EH (cell line): ENCODE measurements around the gene ARGFX.
"Not testable (repeated sequence)": the region's sequence is repeated elsewhere in the genome, so short reads cannot be mapped to it uniquely, and the experiment has no call there.

Experiments used
- DNase-seq: peaks from one replicate; pipeline ENCODE4 v3.0.0-alpha.2; 2015; ENCODE audit warnings: low read depth

ARGFX gene

DNA sequence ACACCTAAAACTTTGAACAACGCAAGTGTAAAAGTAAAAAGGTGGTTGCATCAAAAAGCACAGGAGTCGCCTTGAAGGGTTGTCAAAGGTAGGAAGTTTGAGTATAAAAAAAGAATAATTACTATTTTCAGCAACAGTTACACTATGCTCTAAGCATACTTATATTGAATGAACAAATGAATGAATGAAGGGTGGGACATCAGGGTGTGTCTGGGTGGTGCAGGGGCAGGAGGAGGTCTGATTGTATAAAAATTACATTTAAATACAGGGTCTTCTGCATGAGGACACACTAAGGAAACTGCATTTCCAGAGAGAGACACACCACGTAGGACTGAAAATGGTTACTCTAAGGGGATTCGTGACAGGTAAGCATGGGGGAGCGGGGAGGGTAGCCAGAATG is at the start of gene ARGFX:
Gene ARGFX, plus strand, starts transcription at position 301 of the 400 bp plus-strand sequence. CDS start 2,765 bp downstream, outside the sequence.
- DNase-seq: no peak

DNA sequence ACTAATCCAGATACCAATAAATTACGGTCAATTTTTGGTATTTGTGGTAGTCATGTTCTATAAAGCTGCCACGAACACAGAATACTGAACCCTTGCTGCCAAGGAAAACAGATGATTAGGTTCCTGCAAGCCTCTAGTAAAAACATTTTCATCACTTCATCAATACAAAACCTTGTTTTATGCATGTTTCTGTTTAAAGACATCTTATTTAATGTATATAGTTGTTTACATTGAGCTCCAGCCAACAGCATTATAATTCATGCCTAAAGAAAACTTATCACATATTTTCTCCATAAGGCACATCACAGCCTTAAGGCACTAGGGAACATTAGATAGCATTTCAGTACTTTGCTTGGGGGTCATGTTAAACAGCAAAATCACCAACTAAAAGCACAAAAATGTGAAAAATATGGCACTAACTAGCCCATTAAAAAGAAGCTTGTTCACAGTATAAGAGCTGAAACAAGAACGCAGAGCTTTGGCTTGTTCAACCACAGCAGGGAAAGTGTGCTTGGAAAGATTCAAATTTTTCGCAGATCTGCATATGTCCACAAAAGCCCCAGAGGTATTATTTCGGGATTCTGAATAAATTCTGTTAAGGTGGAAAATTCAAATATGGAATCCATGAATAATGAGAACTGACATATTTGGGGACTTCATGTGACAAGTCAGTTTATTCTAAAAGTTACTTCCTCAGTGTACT is 49.6 kb upstream of the ARGFX start:
- DNase-seq: no peak

DNA sequence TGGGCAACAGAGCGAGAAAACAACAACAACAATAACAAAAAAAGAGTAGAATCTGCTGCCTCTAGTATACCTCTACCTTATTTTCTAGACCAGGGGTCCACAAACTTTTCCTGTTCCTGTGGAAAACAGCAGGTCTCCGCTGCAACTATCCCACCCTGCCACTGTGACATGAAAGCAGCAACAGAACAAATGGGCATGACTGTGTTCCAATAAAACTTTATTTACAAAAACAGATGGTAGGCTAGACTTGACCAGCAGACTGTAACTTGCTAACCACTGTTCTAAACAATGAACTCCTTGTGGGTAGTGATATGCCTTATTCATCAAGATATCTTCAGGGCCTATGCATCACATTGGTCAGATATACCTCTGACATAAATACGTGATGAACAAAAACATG is 47.2 kb upstream of the ARGFX start:
- no peak for DNase-seq

DNA sequence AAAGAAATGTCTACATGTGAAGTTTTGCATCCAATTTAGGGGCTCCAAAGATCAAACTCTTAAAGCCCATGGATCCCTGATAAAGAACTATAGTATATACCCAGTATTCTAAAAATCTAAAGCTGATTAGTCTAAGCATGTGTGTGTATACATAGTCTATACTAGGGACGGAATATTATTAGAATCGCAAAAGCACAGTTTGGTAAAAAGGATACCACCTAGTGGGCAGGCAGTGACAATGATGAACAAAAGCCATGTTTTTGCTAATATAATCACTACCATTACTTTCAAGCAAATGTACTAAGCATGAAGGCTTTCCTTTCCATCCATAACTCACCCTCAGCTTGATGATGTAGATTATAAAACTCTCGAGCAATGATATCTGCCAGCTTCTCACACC is 38.4 kb upstream of the ARGFX start:
- peak; percentile 11 for DNase-seq

DNA sequence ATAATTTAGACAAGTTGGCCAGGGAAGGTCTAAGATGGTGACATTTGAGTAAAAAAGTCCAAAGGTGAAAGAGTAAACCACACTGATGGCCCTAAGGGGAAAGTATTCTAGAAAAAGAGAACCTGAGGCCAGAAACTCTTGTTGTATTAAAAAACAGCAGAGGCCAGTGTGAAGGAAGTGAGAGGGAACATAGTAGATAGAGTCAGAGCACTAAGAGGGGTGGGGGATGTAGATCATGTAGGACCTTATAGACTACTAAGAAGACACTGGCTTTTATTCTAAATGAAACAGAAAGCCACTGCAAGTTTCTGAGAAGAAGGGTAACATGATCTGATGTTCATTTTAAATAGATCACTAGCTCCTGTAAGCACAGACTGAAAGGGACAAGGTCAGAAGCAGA is 36.5 kb upstream of the ARGFX start:
- DNase-seq: no peak

DNA sequence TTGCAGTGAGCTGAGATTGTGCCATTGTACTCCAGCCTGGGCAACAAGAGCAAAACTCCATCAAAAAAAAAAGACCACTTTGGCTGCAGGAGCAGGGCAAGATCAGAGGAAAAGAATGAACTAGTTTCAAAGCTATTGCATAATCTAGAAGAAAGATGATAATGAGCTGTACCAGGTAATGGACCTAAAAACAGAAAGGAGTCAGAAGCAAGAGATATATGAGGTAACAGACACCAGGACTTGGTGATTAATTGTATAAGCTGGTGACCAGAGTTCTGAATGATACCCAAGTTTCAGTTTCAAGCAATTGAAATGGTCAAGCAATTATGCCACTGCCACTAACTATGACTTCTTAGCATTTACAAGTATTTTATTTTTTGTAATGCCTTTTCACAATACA is 24.8 kb upstream of the ARGFX start:
- no peak for DNase-seq

DNA sequence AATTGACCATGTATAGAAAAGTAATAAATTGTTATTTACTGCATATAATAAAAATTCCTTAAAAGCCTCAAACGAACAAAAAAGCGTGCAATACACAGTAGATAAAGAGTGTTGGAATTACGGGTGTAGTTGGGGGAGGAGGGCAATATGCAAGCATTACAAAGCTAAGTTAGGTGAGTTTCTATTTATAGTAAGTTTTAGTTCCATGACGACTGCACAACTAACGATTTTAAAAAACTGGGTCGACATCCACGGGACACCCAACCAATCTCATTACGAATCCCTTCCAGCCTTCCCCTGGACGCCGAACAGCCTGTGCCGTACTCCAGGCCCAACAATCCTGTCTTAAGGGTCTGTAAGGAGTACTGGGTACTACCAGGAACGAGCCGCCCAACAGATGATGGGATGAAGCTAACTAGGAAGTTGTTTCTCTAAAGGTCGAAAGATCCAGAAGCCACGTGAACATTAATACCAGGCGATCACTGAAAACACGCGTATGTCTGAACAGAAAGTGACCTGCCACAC is 22.6 kb upstream of the ARGFX start:
- peak; percentile 16 for DNase-seq

DNA sequence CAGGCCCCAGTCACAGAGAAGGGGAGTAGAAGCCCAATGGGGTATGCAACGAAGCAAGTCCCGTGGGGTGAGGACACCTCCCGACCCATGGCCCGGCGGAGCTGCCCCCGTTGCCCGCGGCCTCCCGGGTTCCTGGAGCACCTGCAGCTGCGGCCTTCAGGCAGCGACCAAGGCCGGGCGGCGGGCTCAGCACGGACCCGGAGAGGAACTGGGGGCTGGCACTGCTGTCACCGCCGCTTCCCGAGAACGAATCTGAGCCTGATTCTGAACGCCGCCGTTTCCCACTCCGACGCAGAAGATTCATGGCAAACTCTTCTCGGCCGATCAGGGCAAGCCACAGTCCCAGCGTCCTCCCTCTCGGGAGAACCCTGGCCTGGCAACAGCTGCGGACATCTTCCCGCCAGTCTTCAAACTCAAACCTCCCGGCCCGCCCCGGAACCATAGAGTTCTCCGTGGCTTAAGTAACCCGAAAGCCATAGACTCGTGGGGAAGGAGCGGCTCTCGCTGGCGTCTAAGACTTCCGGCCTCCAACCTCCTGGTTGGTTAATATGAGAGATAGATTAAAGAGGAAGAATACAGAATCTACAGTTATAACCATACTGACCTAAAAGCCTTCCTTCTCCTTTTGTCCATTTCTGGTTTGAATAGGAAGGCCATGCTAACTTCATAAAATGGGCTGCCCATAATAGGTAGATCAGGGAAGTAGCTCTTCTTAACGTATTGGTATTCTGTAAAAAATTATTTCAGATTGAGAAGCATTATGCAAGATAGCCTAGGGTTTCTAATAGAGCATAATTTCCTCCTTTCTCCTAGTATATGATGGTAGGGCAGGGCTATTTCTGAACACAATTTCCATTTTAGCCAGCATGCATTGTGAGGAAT is 21.9 kb upstream of the ARGFX start, which contains the start of gene POLQ:
Gene POLQ, minus strand, starts transcription at position 415 of the 882 bp plus-strand sequence. Its CDS starts 111 bp downstream, at position 304.
- peak; percentile 95 for DNase-seq

DNA sequence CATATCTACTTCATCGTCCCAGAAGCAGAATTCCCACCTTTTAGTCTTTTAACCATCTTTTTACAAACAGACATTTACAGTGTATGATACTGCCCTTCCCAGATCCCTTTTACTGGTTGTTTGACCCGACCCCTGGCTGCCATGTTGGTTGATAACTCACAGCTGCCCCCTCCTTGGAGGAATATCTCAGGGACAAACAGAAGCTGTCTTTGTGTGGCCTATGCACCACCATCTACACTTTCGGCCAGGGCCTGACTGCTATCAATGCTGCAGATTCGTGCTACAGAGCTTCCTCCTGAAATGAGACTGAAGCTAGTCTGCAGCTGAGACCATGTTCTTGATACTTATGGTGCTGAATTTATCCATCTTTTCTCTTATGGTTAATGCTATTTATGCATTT is 15.4 kb upstream of the ARGFX start:
- peak; percentile 11 for DNase-seq

DNA sequence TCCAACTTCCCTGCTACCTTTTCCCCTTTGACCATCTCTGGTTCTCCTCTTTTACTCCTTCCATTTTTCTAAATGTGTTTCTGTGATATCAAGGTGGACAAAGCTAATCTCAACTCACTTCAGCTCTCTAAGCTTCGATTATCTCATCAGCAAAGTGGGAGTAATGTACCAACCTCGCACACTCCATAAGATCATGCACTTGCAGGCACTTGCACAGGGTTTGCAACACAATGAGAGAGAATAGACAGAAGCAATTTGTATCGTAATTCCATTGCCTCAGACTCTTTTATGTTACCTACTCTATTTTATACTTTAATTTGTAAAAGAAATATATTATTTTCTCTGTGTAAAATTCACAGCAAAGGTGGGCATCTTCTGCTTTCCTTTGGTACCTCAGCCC is 15.0 kb upstream of the ARGFX start:
- no peak for DNase-seq

DNA sequence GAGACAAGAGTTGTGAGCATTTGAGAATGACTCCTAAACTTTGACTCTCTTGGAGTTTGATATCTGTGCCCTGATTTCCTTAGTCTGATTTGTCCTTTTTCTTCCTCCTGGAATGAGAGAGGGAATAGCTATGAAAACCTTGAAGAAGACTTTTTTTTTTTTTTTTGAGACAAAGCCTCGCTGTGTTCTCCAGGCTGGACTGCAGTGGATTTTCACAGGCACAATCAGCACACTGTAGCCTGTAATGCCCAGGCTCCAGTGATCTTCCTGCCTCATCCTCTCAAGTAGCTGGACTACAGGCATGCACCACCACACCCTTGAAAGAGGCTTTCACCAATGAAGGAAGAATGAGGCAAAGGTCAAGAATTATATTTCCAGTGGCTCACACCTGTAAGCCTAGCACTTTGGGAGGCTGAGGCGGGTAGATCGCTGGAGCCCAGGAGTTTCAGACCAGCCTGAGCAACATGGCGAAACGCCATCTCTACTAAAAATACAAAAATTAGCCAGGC is 10.3 kb upstream of the ARGFX start:
- no peak for DNase-seq

DNA sequence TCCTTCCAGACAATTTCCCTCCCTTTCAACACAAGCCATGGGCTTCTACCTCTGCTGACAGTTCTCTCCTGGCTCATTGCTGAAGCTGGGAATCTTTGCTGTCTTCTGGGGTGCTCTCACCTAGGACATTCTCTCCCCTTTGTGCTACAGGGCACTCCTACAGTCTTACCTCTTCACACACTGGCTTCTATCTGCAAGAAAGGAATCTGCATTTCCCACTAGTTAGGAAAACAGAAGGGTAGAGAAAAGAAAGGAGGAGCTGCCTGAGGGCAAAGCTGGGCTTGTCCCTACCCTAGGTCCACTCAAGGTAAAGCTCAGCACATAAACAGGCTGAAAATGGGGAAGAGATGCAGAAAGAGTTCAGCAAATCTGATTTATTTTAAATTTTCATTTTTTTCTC is 5.6 kb upstream of the ARGFX start:
- DNase-seq: no peak

DNA sequence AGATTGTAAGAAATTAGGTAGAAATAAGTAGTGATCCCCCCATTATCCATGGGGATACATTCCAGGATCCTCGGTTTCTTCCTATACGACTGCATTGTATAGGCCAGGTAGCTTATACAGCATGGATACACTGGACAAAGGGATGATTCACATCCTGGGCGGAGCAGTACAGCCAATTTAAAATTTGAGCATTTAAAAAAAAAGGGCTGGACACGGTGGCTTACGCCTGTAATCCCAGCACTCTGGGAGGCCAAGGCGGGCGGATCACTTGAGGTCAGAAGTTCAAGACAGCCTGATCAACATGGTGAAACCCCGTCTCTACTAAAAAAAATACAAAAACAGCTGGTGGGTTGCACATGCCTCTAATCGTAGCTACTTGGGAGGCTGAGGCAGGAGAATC is 976 bp upstream of the ARGFX start:
- no peak for DNase-seq

DNA sequence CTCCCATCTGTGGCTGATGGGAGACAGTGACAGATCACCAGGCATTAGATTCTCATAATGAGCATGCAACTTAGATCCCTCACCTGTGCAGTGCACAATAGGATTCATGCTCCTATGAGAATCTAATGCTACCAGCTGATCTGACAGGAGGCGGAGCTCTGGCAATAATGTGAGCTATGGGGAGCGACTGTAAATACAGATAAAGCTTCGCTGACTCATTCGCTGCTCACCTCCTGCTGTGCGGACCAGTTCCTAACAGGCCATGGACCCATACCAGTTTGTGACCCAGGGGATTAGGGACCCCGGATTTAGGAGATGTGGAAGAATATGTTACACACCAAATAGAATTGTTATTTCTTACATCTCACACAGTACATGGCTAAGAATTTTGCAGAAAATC is 6.7 kb downstream of the ARGFX start:
- DNase-seq: no peak

DNA sequence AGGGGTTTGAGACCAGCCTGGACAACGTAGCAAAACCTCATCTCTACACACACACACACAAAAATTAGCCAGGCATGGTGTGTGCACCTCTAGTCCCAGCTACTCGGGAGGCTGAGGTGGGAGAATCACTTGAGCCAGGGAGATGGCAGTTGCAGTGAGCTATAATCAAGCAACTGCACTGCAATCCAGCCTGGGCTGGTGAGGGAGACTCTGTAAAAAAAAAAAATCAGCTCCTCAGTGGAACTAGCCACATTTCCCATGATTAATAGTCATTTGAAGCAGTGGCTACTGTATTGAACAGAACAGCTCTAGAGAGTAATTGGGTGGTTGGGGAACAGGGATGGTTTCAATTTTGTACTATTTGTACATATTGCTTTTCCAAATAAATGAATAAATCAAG is 13.9 kb downstream of the ARGFX start:
- DNase-seq: no peak

DNA sequence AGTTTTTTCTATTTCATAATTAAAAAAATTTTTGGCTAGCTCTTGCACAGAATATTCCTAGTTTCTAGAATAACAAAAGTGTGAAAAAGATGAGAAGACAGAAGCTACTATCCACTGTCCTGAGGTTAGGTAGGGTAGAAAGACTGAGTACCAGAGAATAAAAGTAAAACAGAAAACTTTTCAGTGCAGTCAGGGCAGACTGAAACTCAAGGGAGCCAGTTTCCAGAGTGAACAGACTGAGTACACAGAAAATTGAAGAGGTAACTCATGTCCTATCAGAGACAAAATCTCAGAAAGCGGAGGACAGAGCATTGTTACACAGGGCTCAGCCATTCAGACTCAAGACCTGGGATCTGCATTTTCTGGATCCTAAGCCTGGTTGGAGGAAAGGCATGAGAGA is 16.7 kb downstream of the ARGFX start:
- no peak for DNase-seq

DNA sequence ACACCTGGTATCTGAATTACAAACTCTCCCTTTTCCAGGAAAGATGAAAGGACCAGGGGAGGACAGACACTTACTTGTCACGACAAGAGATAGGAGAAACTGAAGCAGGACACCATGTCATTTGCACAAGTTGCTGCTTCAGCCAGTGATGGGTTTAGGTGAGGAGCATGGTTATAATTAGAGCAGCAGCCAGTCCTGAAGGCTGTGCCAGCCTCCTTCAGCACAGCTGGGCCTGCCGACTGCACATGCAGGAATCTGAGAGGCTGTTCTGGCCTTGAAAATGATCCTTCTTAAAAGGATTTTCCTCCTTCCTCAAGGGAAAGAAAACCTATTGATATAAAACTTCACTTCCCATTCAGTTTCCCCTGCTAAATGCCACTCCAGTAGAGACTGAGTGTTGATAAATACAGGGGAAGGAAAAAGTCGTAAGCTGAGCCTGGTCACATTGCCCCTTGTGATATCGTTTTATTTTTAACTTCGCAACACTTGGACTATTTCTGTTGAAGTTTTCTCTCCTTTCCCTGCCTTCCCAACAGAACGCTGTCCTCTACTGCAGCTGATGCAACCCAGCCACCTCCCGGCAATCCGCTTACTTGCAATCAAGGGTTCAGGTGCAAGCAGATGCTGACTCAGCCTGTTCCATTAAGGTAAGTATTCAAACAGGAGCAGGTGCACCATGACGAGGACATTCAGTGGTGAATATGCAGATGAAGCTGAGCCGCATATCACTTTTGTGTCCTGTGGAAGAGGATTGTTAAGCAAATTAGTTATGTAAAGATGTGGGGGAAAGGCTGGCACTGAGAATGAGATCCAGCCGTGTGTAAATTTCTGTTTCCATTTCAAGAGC is 25.3 kb downstream of the ARGFX start, which contains the start of gene FBXO40:
Gene FBXO40, plus strand, starts transcription at position 524 of the 847 bp plus-strand sequence. CDS start 27,197 bp downstream, outside the sequence.
- no peak for DNase-seq

DNA sequence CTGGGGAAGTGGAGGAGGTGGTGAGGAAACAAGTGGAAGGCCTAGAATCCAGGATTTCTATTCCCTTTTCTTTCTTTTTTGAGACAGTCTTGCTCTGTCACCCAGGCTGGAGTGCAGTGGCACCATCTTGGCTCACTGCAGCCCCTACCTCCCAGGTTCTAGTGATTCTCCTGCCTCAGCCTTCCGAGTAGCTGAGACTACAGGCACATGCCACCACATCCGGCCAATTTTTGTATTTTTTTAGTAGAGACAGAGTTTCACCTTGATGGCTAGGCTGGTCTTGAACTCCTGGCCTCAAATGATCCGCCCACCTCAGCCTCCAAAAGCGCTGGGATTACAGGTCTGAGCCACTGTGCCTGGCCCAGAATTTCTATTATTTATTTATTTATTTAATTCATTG is 26.1 kb downstream of the ARGFX start:
- not testable (repeated sequence) for DNase-seq

DNA sequence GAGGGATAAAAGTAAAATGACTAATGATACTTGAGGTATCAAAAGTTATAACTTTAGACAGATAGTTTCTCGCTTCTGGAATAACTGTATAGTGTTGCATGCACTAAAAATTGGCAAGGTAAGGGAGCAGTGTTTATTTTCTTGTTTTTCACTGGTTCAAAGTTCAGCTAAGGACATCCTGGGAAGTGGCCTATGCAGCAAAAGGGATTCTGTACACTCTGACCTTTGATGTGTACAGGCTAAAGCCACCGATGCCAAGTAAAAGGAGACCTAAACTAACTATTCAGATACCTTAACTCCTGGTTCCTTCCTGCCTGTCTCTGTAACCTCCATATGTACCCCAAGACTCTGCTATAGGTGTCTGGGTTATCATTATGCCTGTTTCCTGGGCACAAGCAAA is 27.1 kb downstream of the ARGFX start:
- no peak for DNase-seq

DNA sequence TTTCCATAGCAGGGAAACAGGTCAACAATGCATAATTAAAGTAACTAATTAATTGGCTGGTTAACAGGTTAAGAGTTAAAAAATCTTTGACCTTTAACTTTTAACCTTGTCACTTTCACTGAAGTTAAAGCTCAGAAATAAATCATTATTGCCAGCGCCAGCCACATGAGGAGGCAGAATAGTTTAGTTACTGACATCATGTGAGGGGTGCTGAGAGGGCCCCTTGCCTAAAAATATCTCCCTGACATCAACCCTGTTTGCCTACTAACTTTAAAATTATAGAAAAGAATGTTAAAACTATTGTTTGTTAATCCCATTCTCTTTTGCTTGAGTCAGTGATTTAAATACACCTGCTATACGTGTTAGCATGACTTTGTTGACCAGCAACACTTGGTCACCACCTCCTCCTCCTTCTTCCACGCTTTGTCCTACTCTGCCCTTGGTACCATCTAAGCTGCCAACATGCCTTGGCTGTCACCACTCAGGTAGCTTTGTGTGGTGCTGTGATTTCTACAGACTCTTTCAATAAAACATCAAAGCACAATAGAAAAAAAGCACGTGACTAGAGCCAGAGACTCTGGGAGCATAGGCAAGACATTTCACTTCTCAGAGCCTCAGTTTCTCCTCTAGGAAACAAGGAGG is 28.1 kb downstream of the ARGFX start:
- DNase-seq: no peak

DNA sequence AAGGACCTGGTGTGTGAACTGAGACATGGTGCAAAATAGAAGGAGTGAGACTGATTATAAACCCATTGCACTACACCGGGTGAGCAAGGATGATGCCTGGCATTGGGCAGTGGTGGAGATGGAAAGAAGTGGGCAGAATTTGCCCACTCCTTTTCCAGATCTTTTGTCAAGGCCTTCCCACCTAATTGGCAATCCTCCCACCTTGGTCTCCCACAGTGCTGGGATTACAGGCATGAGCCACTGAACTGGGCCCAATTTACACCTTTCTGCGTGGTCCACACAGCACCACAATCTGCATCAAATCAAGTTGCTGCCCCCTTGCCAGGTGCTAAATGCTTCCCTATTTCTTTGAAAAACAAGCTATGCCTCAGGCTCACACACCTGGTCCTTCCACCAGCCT is 30.8 kb downstream of the ARGFX start:
- no peak for DNase-seq
